ENCODE data around the gene ATP6AP2.
"Not testable (repeated sequence)": the region's sequence is repeated elsewhere in the genome, so short reads cannot be mapped to it uniquely, and the experiment has no call there.

Gene ATP6AP2, protein sequence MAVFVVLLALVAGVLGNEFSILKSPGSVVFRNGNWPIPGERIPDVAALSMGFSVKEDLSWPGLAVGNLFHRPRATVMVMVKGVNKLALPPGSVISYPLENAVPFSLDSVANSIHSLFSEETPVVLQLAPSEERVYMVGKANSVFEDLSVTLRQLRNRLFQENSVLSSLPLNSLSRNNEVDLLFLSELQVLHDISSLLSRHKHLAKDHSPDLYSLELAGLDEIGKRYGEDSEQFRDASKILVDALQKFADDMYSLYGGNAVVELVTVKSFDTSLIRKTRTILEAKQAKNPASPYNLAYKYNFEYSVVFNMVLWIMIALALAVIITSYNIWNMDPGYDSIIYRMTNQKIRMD

GRCh38 chrX:40580537-40581335 is at the start of gene ATP6AP2:
Gene ATP6AP2, plus strand, starts transcription at chrX:40580970. Its CDS starts 96 bp downstream, at chrX:40581066.
- peak; percentile 96 for DNase-seq (ENCODE audit: low spot score)

DNA sequence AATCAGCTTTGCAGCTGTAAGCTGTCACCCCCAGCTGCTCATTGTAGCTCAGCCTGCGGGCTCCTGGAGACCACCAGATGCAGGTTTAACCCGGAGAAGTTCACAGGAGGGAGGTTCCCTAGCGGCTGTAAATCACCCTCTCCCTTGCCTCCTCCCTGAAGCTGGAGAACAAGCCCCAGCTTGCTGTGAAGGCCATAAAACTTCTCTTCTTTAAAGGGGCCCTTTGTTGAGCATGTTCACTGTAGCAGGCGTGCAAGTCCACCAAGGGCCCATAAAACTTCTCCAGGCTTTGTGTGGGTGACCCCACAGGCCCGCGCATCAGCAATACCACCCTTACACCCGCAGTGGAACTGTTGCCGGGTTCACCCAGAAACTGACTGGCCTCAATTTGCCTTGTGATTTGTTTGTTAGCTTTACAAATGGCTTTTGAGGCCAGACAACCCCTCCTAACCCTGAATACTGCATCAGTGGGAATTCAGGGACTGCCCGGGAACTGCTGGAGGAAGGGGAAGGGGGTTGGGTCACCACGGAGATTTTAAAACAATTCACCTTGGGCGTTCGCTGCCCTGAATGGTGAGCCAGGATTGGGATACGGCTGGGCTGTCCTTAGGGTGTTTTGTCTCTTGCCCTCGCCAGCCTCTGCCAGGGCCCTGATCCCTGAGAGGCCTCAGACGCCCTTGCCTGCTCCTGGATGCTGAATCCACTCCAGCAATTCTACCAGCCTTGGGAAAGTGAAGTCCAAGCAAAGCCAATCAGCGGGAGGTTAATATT is 49.5 kb upstream of the ATP6AP2 start:
- DNase-seq (ENCODE audit: low spot score): no peak

GRCh38 chrX:40537310-40537709 is 43.5 kb upstream of the ATP6AP2 start:
- DNase-seq (ENCODE audit: low spot score): no peak

- no peak for DNase-seq (ENCODE audit: low spot score)
Observed at GRCh38 chrX:40538406-40538805, 42.4 kb upstream of the ATP6AP2 start.

GRCh38 chrX:40539214-40540142 is 41.3 kb upstream of the ATP6AP2 start:
- DNase-seq (ENCODE audit: low spot score): peak; percentile 20

- no peak for DNase-seq (ENCODE audit: low spot score)
Observed at GRCh38 chrX:40542208-40542607, 38.6 kb upstream of the ATP6AP2 start.

DNA sequence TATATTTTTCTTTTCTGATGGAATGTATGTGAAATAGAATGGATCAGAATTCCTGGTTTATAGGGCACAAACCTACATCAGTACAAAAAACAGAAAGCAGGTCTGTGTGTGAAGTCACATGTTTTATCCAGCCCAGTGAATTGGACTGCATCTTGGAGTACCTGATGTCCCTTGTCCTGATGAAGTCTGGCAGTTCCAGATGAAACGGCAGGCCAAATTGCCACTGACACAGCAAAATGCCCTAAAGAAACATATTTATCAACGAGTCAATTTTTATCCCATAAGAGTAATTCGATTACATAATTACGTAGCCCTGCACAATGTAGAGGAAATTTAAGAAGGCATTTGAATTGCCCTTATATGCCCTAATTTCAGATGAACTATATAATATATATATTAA is 37.8 kb upstream of the ATP6AP2 start:
- no peak for DNase-seq (ENCODE audit: low spot score)

GRCh38 chrX:40543661-40544328 is 37.0 kb upstream of the ATP6AP2 start:
- DNase-seq (ENCODE audit: low spot score): peak; percentile 44

DNA sequence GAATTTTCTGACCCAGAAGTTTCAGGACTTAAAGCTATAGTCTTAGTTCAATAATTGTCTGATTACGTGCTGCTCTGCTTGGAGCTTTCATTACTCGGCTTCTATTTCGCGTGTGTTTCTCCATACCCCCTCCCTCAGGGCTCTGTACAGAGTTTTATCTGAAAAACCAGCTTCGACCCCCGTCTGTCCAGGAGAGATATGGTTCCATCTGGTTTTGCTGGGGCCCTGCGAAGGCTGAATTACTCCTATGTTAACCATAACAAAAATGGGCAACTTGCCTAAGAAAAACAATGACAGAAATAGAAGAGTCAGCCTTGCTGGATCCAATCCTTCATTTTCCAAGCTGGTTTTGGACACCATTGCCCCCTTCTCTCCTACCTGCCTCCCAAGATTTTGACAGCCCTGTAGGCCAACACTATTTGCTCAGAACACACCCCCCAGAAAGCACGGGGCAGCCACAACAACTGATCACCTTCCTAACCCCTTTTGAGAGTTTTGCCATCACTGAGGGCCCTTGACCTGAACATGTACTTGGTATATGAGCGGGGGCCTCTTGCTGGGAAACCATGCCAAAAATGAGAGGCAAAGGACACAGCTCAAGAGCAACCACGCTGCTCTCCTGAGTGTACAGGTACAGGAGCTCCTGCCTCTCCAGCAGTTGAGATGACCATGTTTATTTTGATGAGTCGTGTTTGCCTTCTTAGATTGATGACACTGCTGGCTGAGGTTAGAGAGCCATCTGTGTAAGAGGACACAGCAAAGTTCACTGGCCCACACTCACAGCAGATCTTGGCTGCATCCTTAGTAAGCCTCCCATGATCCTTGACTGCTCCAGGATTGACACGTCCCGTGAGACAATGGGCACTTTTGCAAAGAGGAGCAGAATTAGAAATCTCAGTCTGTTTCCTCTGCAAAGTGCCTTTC is 36.2 kb upstream of the ATP6AP2 start:
- DNase-seq (ENCODE audit: low spot score): no peak

GRCh38 chrX:40546870-40547269 is 33.9 kb upstream of the ATP6AP2 start:
- DNase-seq (ENCODE audit: low spot score): no peak

DNA sequence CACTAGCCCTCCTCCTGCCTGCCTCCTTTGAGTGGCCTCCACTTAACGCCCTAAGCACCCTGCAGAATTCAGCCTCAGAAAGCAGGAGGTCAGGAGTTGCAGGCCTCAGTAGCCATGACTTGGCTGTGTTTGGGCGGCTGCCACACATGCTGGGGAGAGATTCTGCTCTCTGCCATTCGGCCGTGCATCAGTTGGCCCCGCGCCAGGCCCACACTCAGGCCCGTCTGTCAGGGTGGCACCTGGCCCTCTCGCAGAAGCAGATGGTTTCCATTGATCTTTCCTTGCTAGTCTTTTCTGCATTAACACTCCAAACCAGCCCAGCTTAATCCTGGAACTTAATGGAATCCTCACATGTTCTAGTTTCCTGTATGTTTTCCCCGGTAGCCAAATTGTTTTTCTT is 30.7 kb upstream of the ATP6AP2 start:
- no peak for DNase-seq (ENCODE audit: low spot score)

GRCh38 chrX:40552768-40553167 is 28.0 kb upstream of the ATP6AP2 start:
- peak; percentile 11 for DNase-seq (ENCODE audit: low spot score)

- DNase-seq (ENCODE audit: low spot score): no peak
Observed at GRCh38 chrX:40558590-40558989, 22.2 kb upstream of the ATP6AP2 start.

GRCh38 chrX:40563784-40564183 is 17.0 kb upstream of the ATP6AP2 start:
- DNase-seq (ENCODE audit: low spot score): no peak

GRCh38 chrX:40564447-40564846 is 16.3 kb upstream of the ATP6AP2 start:
- no peak for DNase-seq (ENCODE audit: low spot score)

- peak; percentile 14 for DNase-seq (ENCODE audit: low spot score)
Observed at GRCh38 chrX:40570346-40571093, 10.2 kb upstream of the ATP6AP2 start.

GRCh38 chrX:40571164-40571563 is 9.6 kb upstream of the ATP6AP2 start:
- not testable (repeated sequence) for DNase-seq (ENCODE audit: low spot score)

DNA sequence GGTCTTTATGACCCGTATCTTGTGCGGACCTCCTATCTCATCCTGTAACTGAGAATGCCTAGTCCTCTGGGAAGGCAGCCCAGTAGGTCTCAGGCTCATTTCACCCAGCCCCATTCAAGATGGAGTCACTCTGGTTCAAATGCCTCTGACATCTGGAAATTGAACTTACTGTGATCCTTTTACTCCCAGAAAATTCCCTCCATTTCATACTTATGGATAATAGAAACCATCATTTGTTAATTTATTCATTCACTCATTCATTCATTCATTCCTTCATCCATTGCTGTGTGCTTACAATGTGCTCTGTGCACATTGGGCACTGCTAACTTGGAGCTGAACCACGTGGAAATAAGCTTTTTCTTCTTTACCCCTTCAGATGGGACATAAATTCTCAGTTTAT is 9.2 kb upstream of the ATP6AP2 start:
- no peak for DNase-seq (ENCODE audit: low spot score)

DNA sequence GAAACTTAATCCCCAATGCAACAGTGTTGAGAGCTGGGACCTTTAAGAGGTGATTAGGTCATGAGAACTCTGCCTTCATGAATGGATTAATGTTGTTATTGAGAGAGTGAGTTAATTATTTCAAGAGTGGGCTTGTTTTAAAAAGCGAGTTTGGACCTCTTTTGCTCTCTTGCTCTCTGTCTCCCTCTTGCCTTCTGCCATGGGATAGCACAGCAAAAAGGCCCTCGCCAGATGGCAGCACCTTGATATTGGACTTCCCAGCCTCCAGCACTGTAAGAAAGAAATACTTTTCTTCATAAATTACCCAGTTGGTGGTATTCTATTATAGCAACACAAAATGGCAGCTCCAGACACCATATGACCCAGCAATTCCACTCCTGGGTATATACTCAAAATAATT is 7.0 kb upstream of the ATP6AP2 start:
- DNase-seq (ENCODE audit: low spot score): no peak
